Right lobe of liver (tissue), 6 donors: ENCODE data around the gene HOMER2. TPM values are rescaled to one million over a fixed set of nuclear protein-coding genes. Genes with fewer than 3 reads are reported as not detected.

Experiments
- ATAC-seq, 4 donors: fragments of 200-7000 bp; cut with Tn5 transposase; one replicate each; pipeline ENCODE4 v1.9.1; 2020; ENCODE audit warnings: mild to moderate bottlenecking in 4 of 4, moderate library complexity in 4 of 4
- DNase-seq, 3 donors: peaks; one replicate each; pipeline ENCODE4 v3.0.0-alpha.2; 2020
- H3K27ac ChIP-seq, 3 donors: fragments of 200-600 bp; one replicate each; pipeline ENCODE4 v1.8.0; 2022
- H3K27me3 ChIP-seq, 2 donors: fragments of 200-600 bp; one replicate each; pipeline ENCODE4 v1.8.0; 2022
- H3K36me3 ChIP-seq, 4 donors: fragments of 200-600 bp; sonication (generic) in 1 of 4; one replicate each; pipeline versions ENCODE4 v1.5.1 to v1.8.0; 2017 to 2022; ENCODE audit warnings: control low read depth in 1 of 4
- H3K4me1 ChIP-seq, 4 donors: fragments of 200-600 bp; sonication (generic) in 1 of 4; one replicate each; pipeline versions ENCODE4 v1.5.1 to v1.8.0; 2017 to 2022; ENCODE audit warnings: control low read depth in 1 of 4
- H3K4me3 ChIP-seq, 3 donors: fragments of 200-600 bp; one replicate each; pipeline ENCODE4 v1.8.0; 2022
- H3K9me3 ChIP-seq, 4 donors: fragments of 200-600 bp; sonication (generic) in 1 of 4; one replicate each; pipeline versions ENCODE4 v1.5.1 to v1.8.0; 2017 to 2022; ENCODE audit warnings: control low read depth in 1 of 4
- POLR2A ChIP-seq: fragments of 450-650 bp; IDR thresholded peaks from one replicate; pipeline ENCODE4 v1.6.1; 2017; ENCODE audit warnings: antibody characterized with exemption, mild to moderate bottlenecking
- WGBS: methylation state at CpG from one replicate; pipeline ENCODE4 v1.1.6; 2018; ENCODE audit warnings: low coverage, low lambda C conversion rate; ENCODE audit not compliant: insufficient coverage; ENCODE audit errors: missing lambda C conversion rate; 5-methylcytosine and 5-hydroxymethylcytosine counted together
- intact Hi-C, 2 donors: fragments of 100-400 bp; cut with DNase I; formaldehyde crosslinking; loops; one replicate each; pipeline versions ENCODE4 v1.11.2 to v1.14.1; 2022
- total RNA-seq, 6 experiments: library from RNA; depleted of rRNA in 2 of 6; stranded (reverse); fragments of >200 nt in 2 of 6; fragmentation: NEBNext Ultra II Directional in 3 of 6; extraction: Animal tissue kit (Norgen Biotek cat#: 25700) in 3 of 6; gene quantifications; one replicate each; pipeline versions ENCODE4 v1.1.0 to v1.2.4, GENCODE V29; 2016 to 2023
- TF ChIP-seq, protein P1 (sequence below), 4 donors: fragments of 200-600 bp in 3 of 4; fragments of 450-650 bp in 1 of 4; IDR thresholded peaks; one replicate each; pipeline versions ENCODE4 v1.5.1 to v1.8.0; 2016 to 2022; ENCODE audit warnings: antibody characterized with exemption in 4 of 4, mild to moderate bottlenecking in 2 of 4
- donor health status: DM: no; HTN: yes; CAD: no.
- donor health status: DM: no; HTN: no; CAD: no.
- donor health status: DM: no; HTN: no; CAD: no.
- donor health status: DM: no; HTN: yes; CAD: no.
- donor health status: DM: no; HTN: yes; CAD: no.

HOMER2 gene
- total RNA-seq, 6 experiments from 2014 or later: 16.8 to 66.2 (median 60.7) TPM

DNA sequence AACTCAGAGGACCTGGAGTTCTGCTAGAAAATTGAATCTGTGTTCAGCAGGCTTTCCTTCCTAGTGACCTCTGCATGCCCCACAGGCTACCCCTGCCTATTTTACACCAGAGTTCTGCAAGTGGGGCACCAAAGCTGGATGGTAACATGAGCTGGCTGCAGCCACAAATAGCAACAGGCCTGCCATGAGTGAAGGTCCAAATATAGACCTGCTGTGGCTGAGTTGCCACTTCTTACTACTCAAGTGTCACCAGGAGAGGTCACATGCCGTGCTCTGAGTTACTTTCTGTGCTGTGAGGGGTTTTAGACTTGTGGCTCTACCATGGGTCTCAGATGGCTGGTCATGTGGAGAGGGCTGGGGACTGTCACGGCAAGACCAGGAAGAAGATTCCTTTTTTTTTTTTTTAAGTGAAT is 146.5 kb downstream of the HOMER2 start, which contains the start of gene FSD2:
Gene FSD2 (minus strand): TSS at position 76 of the 413 bp plus-strand sequence. CDS start 18,679 bp downstream, outside the sequence.
- no peak for DNase-seq
- Histone ChIP-seq H3K4me3 (no peak within 1 kb of the TSS), H3K9me3 (no peaks in the 10 kb centered on the region), H3K27ac (no peak within 1 kb of the TSS), H3K36me3 (no peaks in the 10 kb centered on the region), H3K27me3 (no peaks in the 10 kb centered on the region), H3K4me1 (peaks cover 0 to 10% (median 0%) of the 10 kb centered on the region in 4 donors)
- TF ChIP-seq, protein P1, sequence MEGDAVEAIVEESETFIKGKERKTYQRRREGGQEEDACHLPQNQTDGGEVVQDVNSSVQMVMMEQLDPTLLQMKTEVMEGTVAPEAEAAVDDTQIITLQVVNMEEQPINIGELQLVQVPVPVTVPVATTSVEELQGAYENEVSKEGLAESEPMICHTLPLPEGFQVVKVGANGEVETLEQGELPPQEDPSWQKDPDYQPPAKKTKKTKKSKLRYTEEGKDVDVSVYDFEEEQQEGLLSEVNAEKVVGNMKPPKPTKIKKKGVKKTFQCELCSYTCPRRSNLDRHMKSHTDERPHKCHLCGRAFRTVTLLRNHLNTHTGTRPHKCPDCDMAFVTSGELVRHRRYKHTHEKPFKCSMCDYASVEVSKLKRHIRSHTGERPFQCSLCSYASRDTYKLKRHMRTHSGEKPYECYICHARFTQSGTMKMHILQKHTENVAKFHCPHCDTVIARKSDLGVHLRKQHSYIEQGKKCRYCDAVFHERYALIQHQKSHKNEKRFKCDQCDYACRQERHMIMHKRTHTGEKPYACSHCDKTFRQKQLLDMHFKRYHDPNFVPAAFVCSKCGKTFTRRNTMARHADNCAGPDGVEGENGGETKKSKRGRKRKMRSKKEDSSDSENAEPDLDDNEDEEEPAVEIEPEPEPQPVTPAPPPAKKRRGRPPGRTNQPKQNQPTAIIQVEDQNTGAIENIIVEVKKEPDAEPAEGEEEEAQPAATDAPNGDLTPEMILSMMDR (IDR thresholded peaks at IDR 0.05): no peak
- no peak for TF ChIP-seq POLR2A
- WGBS: 79% methylated on average over 2 of the region's 2 CpGs
- intact Hi-C loops: no loop called here
- no peak for ATAC-seq

DNA sequence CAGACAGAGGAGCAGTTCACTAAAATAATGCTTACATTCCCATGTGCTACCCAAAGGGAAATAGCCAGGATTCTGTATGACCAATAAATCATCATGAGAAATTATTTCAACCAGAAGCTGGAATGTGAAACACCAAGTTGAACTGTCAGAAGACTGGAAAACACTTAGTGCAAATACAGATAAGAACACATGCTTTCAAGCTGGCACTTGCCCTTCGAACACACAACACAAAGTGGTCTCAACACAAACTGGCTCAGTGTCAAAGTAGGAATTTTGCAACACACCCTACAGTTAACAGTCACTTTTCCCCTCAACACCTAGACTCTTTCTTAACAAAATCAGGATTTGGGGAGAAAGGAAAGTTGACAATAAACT is 148.0 kb downstream of the HOMER2 start:
- no peak for ATAC-seq
- H3K4me1 ChIP-seq: peaks cover 0 to 7% (median 0%) of the 10 kb centered on the region in 4 donors

DNA sequence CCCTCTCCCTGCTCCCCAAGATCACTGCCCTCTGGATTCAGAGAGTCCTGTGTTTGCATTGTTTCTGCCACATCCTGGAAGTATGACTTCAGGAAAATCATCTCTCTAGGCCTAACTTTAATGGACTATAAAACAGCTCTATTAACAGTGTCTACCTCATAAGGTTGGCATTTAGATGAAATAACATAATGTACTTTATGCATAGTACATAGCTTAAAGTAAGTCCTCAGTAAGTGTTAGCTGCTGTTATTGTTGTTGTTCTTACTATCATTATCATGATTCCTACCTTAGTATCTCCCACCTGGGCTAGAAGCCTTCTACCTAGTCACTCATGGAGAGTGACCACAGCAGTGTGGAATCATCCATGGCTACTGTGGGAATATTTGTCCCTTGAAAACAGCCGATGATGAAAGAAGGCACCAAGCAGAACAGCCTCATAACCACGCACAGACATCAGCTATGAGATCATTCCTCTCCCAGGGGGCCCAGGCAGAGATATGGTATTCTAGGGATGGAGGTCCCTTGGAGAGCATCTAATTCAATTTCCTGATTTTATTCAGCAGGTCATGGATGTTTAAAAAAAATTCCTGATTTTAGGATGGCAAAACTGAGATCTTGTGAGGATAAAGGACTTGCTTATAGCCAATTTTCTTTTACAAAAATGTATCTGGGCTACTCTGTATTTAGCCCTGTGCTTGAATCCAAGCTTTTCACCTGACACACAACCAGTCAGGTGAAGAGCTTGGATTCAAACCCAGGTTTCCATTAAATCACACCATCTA is 148.5 kb downstream of the HOMER2 start:
- H3K9me3 ChIP-seq: no peaks in the 10 kb centered on the region
- intact Hi-C loops: no loop called here
- DNase-seq (no peak), ATAC-seq (no peak)
- peaks cover 0 to 5% (median 0%) of the 10 kb centered on the region in 4 donors for H3K4me1 ChIP-seq
- H3K27me3 ChIP-seq: no peaks in the 10 kb centered on the region
- no peaks in the 10 kb centered on the region for H3K36me3 ChIP-seq
- no peak overlapping the region for H3K4me3 ChIP-seq
- no CpG with 5 or more reads among the region's 2 CpGs for WGBS
- H3K27ac ChIP-seq: no peak overlapping the region
- TF ChIP-seq, protein P1 (IDR thresholded peaks at IDR 0.05): no peak
- TF ChIP-seq POLR2A: no peak

More for the DNA sequence above, 148.0 kb downstream of the HOMER2 start:
- Histone ChIP-seq H3K27ac (no peak overlapping the region), H3K36me3 (no peaks in the 10 kb centered on the region), H3K9me3 (no peaks in the 10 kb centered on the region), H3K4me3 (no peak overlapping the region), H3K27me3 (no peaks in the 10 kb centered on the region)
- intact Hi-C loops: no loop called here
- no peak for TF ChIP-seq POLR2A
- no peak for DNase-seq
- 44% methylated on average over 1 of the region's 1 CpG for WGBS

DNA sequence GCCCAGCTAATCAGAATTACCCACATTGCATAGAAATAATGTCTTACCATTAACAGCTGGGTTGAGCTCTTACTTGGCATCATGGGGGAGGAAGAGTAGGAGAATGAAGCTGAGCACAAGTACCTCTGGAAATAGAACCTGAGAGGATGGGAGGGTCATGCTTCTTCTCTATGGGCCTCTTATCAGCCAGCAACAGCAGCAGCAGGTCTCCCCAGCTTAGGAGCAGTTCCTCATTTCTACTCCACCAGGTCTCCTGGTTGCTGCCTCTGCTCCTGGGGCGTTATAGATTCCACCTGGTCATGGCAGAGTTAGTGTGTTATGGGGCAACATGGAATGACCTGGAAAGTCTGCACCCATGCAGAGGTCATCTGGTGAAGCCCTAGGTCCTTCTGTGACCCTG is 150.0 kb downstream of the HOMER2 start:
- TF ChIP-seq, protein P1 (IDR thresholded peaks at IDR 0.05): no peak
- no peak for TF ChIP-seq POLR2A
- Histone ChIP-seq H3K27ac (no peak overlapping the region), H3K27me3 (no peaks in the 10 kb centered on the region), H3K4me3 (no peak overlapping the region), H3K36me3 (no peaks in the 10 kb centered on the region), H3K4me1 (no peaks in the 10 kb centered on the region), H3K9me3 (no peaks in the 10 kb centered on the region)
- intact Hi-C loops: no loop called here
- ATAC-seq (no peak), DNase-seq (no peak)
- WGBS: no CpG with 5 or more reads among the region's 1 CpG

GRCh38 chr15:82799183-82799841 is 153.2 kb downstream of the HOMER2 start:
- TF ChIP-seq POLR2A: no peak
- no peak for DNase-seq
- Histone ChIP-seq H3K27me3 (no peaks in the 10 kb centered on the region), H3K27ac (no peak overlapping the region), H3K4me3 (no peak overlapping the region), H3K4me1 (no peaks in the 10 kb centered on the region), H3K36me3 (no peaks in the 10 kb centered on the region), H3K9me3 (no peaks in the 10 kb centered on the region)
- 63% methylated on average over 7 of the region's 7 CpGs for WGBS
- no peak for ATAC-seq
- intact Hi-C loops: no loop called here

Other genes with a start within 250 kb of the HOMER2 start
- under 1 TPM in 1 of 6 experiments, not detected in 5; 0.12 TPM for gene AP3B2, start 242.8 kb downstream of the HOMER2 start, total RNA-seq
- gene FSD2, start 146.7 kb downstream of the HOMER2 start, total RNA-seq: not detected
- 1 to 10 TPM; 3.7 to 6.5 (median 4.7) TPM for gene WHAMM, start 143.1 kb downstream of the HOMER2 start, total RNA-seq
- gene RAMAC, start 33.5 kb upstream of the HOMER2 start, total RNA-seq: 10 to 100 TPM in 5 of 6 experiments, 1 to 10 TPM in 1; 8.1 to 13.5 (median 11.5) TPM
- 10 to 100 TPM in 1 of 6 experiments, 1 to 10 TPM in 5; 7.1 to 10.7 (median 8.6) TPM for gene C15orf40, start 58.9 kb upstream of the HOMER2 start, total RNA-seq
- gene BTBD1, start 114.5 kb upstream of the HOMER2 start, total RNA-seq: 10 to 100 TPM; 15.7 to 49.9 (median 24.2) TPM
- gene TM6SF1, start 154.9 kb upstream of the HOMER2 start, total RNA-seq: 1 to 10 TPM in 3 of 6 experiments, under 1 TPM in 3; 0.77 to 1.8 (median 1.1) TPM